Measurements from ENCODE around the gene TIMP2. TPM values are rescaled to one million over a fixed set of nuclear protein-coding genes. Genes with fewer than 3 reads are reported as not detected.
A peak's percentile ranks its signal among the peaks of the same experiment; 100 is the strongest.
"Not testable (repeated sequence)": the region's sequence is repeated elsewhere in the genome, so short reads cannot be mapped to it uniquely, and the experiment has no call there.

The TIMP2 gene
- total RNA-seq, 2 experiments from 2014 or later: 0.54 TPM; not detected in 1

GRCh38 chr17:78965491-78965924 is 40.3 kb upstream of the TIMP2 start:
- Histone ChIP-seq H4K20me1 (ENCODE audit: insufficient read depth, low read length) (no peaks in the 10 kb centered on the region), H3K4me2 (ENCODE audit: low read length) (peak overlapping the region; percentile 34), H3K9me3 (ENCODE audit: low read length) (no peaks in the 10 kb centered on the region), H3K27ac (ENCODE audit: low read depth, low read length, poor library complexity, severe bottlenecking) (no peak overlapping the region), H3K4me1 (ENCODE audit: insufficient read depth, low read length, poor library complexity, severe bottlenecking) (peaks cover 16% of the 10 kb centered on the region), H3K4me3 (ENCODE audit: low read depth, low read length, poor library complexity, severe bottlenecking) (peak overlapping the region; percentile 8), H3K9me2 (ENCODE audit: insufficient read depth, low read length) (no peaks in the 10 kb centered on the region), H2AFZ (ENCODE audit: low read length) (no peak overlapping the region), H3K79me2 (ENCODE audit: insufficient read depth, low read depth, low read length) (no peaks in the 10 kb centered on the region), H3K36me3 (ENCODE audit: insufficient read depth, low read length) (no peaks in the 10 kb centered on the region)
- TF ChIP-seq EZH2phosphoT487 (IDR thresholded peaks at IDR 0.05; ENCODE audit: borderline replicate concordance, low read depth, low read length) (no peak), CTCF (conservative IDR thresholded peaks at IDR 0.05; ENCODE audit: low read length) (no peak)
- ChIA-PET CTCF (ENCODE audit: unreplicated experiment) (no interaction called here), POLR2A (no interaction called here)
- BruUV-seq (replicated peaks): no TSS peak
- intact Hi-C loops (cut with micrococcal nuclease; ENCODE audit: unreplicated experiment): no loop called here
- peak; percentile 74 for DNase-seq (ENCODE audit: low spot score)

DNA sequence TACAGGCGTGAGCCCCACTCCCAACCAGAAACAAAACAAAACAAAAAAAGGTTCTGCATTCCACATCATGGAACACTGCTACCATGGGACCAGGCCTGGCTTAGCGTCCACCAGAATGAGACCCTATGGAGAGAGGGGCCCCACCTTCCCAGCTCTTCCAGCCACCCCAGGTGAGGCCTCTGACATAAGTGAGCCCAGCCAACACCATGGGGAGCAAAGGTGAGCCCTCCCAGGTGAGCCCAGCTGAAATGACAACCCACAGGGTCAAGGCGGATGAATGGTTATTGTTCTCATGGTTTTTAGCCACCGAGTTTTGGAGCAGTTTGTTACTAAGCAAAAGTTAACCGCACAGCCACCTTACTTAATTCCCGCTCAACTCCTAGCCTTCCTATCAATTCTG is 38.2 kb upstream of the TIMP2 start:
- H3K27ac ChIP-seq (ENCODE audit: low read depth, low read length, poor library complexity, severe bottlenecking): no peak overlapping the region
- no peak overlapping the region for H3K4me3 ChIP-seq (ENCODE audit: low read depth, low read length, poor library complexity, severe bottlenecking)
- H3K36me3 ChIP-seq (ENCODE audit: insufficient read depth, low read length): no peaks in the 10 kb centered on the region
- intact Hi-C loops (cut with micrococcal nuclease; ENCODE audit: unreplicated experiment): no loop called here
- H2AFZ ChIP-seq (ENCODE audit: low read length): no peak overlapping the region
- H3K79me2 ChIP-seq (ENCODE audit: insufficient read depth, low read depth, low read length): no peaks in the 10 kb centered on the region
- no TSS peak for BruUV-seq (replicated peaks)
- H3K9me2 ChIP-seq (ENCODE audit: insufficient read depth, low read length): no peaks in the 10 kb centered on the region
- H3K4me1 ChIP-seq (ENCODE audit: insufficient read depth, low read length, poor library complexity, severe bottlenecking): peaks cover 16% of the 10 kb centered on the region
- TF ChIP-seq CTCF (conservative IDR thresholded peaks at IDR 0.05; ENCODE audit: low read length) (no peak), EZH2phosphoT487 (IDR thresholded peaks at IDR 0.05; ENCODE audit: borderline replicate concordance, low read depth, low read length) (no peak)
- ChIA-PET CTCF (ENCODE audit: unreplicated experiment) (no interaction called here), POLR2A (no interaction called here)
- no peak for DNase-seq (ENCODE audit: low spot score)
- no peak overlapping the region for H3K4me2 ChIP-seq (ENCODE audit: low read length)
- H3K9me3 ChIP-seq (ENCODE audit: low read length): no peaks in the 10 kb centered on the region
- no peaks in the 10 kb centered on the region for H4K20me1 ChIP-seq (ENCODE audit: insufficient read depth, low read length)

- H3K9me2 ChIP-seq (ENCODE audit: insufficient read depth, low read length); BruUV-seq (replicated peaks); H3K4me3 ChIP-seq (ENCODE audit: low read depth, low read length, poor library complexity, severe bottlenecking); intact Hi-C loops (cut with micrococcal nuclease; ENCODE audit: unreplicated experiment); DNase-seq (ENCODE audit: low spot score); H3K9me3 ChIP-seq (ENCODE audit: low read length); H3K79me2 ChIP-seq (ENCODE audit: insufficient read depth, low read depth, low read length); H2AFZ ChIP-seq (ENCODE audit: low read length); H4K20me1 ChIP-seq (ENCODE audit: insufficient read depth, low read length); CTCF ChIA-PET (ENCODE audit: unreplicated experiment); H3K27ac ChIP-seq (ENCODE audit: low read depth, low read length, poor library complexity, severe bottlenecking); H3K36me3 ChIP-seq (ENCODE audit: insufficient read depth, low read length); H3K4me2 ChIP-seq (ENCODE audit: low read length); POLR2A ChIA-PET: not testable (repeated sequence)
- peaks cover 16% of the 10 kb centered on the region for H3K4me1 ChIP-seq (ENCODE audit: insufficient read depth, low read length, poor library complexity, severe bottlenecking)
Observed at GRCh38 chr17:78962984-78963348, 37.8 kb upstream of the TIMP2 start.

Data from OCI-LY7 (cell line).